H9 (cell line): ENCODE data around the gene MID1. TPM values are rescaled to one million over a fixed set of nuclear protein-coding genes. Genes with fewer than 3 reads are reported as not detected.

ENCODE experiments used
- DNase-seq: peaks from one replicate; pipeline ENCODE4 v3.0.0-alpha.2; 2017
- H2AFZ ChIP-seq: one replicate; pipeline ENCODE4 v1.6.1; 2013; ENCODE audit warnings: mild to moderate bottlenecking, low read length, control low read depth, moderate library complexity
- H2AK5ac ChIP-seq: 2 replicates; pipeline ENCODE4 v1.6.1; 2013; ENCODE audit warnings: low read length, control low read depth, mixed read lengths; ENCODE audit not compliant: insufficient read length
- H2BK120ac ChIP-seq: one replicate; pipeline ENCODE4 v1.6.1; 2013; ENCODE audit warnings: low read depth, mild to moderate bottlenecking, low read length, control low read depth, inconsistent platforms; ENCODE audit not compliant: poor library complexity, severe bottlenecking
- H2BK12ac ChIP-seq: 2 replicates; pipeline ENCODE4 v1.6.1; 2013; ENCODE audit warnings: low read length, control low read depth, mixed read lengths, low read depth; ENCODE audit not compliant: insufficient read length
- H2BK15ac ChIP-seq: 2 replicates; pipeline ENCODE4 v1.6.1; 2013; ENCODE audit warnings: low read depth, low read length, control low read depth
- H2BK20ac ChIP-seq: one replicate; pipeline ENCODE4 v1.6.1; 2013; ENCODE audit warnings: low read depth, mild to moderate bottlenecking, low read length, control low read depth, inconsistent platforms; ENCODE audit not compliant: poor library complexity, severe bottlenecking
- H2BK5ac ChIP-seq: 2 replicates; pipeline ENCODE4 v1.6.1; 2013; ENCODE audit warnings: low read length, control low read depth, mixed read lengths; ENCODE audit not compliant: insufficient read length
- H3K14ac ChIP-seq: 2 replicates; pipeline ENCODE4 v1.6.1; 2013; ENCODE audit warnings: low read length, control low read depth; ENCODE audit not compliant: insufficient read depth
- H3K18ac ChIP-seq: 2 replicates; pipeline ENCODE4 v1.6.1; 2013; ENCODE audit warnings: low read depth, mild to moderate bottlenecking, mixed read lengths, low read length, control low read depth; ENCODE audit not compliant: insufficient read length
- H3K23ac ChIP-seq: 2 replicates; pipeline ENCODE4 v1.6.1; 2013; ENCODE audit warnings: low read length, control low read depth, mixed read lengths, low read depth; ENCODE audit not compliant: insufficient read length
- H3K23me2 ChIP-seq: 2 replicates; pipeline ENCODE4 v1.6.1; 2013; ENCODE audit warnings: low read depth, mild to moderate bottlenecking, mixed read lengths, low read length, control low read depth; ENCODE audit not compliant: insufficient read length, poor library complexity, severe bottlenecking
- H3K27ac ChIP-seq: 2 replicates; pipeline ENCODE4 v1.5.1; 2013; ENCODE audit warnings: low read length, control low read depth, mixed read lengths, low read depth; ENCODE audit not compliant: insufficient read length
- H3K27me3 ChIP-seq: 2 replicates; pipeline ENCODE4 v1.6.1; 2013; ENCODE audit warnings: low read length, control low read depth, inconsistent platforms; ENCODE audit not compliant: insufficient read depth
- H3K4ac ChIP-seq: 2 replicates; pipeline ENCODE4 v1.6.1; 2013; ENCODE audit warnings: low read depth, mild to moderate bottlenecking, control low read depth, inconsistent platforms, low read length, moderate library complexity
- H3K4me1 ChIP-seq: 2 replicates; pipeline ENCODE4 v1.6.1; 2013; ENCODE audit warnings: low read length, control low read depth, inconsistent platforms; ENCODE audit not compliant: insufficient read depth
- H3K4me2 ChIP-seq: 2 replicates; pipeline ENCODE4 v1.6.1; 2013; ENCODE audit warnings: low read length, control low read depth, mixed read lengths; ENCODE audit not compliant: insufficient read length, insufficient read depth
- H3K56ac ChIP-seq: 2 replicates; pipeline ENCODE4 v1.6.1; 2013; ENCODE audit warnings: low read depth, mild to moderate bottlenecking, mixed read lengths, low read length, control low read depth; ENCODE audit not compliant: insufficient read length
- H3K79me1 ChIP-seq: 2 replicates; pipeline ENCODE4 v1.6.1; 2013; ENCODE audit warnings: low read depth, mild to moderate bottlenecking, moderate library complexity, low read length, control low read depth, inconsistent platforms; ENCODE audit not compliant: insufficient read depth, poor library complexity, severe bottlenecking
- H3K79me2 ChIP-seq: 2 replicates; pipeline ENCODE4 v1.6.1; 2013; ENCODE audit warnings: low read length, control low read depth, inconsistent platforms; ENCODE audit not compliant: insufficient read depth
- H3K9ac ChIP-seq: 2 replicates; pipeline ENCODE4 v1.6.1; 2013; ENCODE audit warnings: low read length, control low read depth, mixed read lengths; ENCODE audit not compliant: insufficient read length; ENCODE audit errors: extremely low read depth
- H3K9me3 ChIP-seq: one replicate; pipeline ENCODE4 v1.6.1; 2013; ENCODE audit warnings: low read depth, low read length, inconsistent platforms; ENCODE audit not compliant: control insufficient read depth
- H3T11ph ChIP-seq: one replicate; pipeline ENCODE4 v1.6.1; 2013; ENCODE audit warnings: mild to moderate bottlenecking, low read length, control low read depth, inconsistent platforms
- H4K20me1 ChIP-seq: one replicate; pipeline ENCODE4 v1.6.1; 2013; ENCODE audit not compliant: control insufficient read depth, insufficient read length, insufficient read depth
- H4K5ac ChIP-seq: 2 replicates; pipeline ENCODE4 v1.6.1; 2013; ENCODE audit warnings: low read depth, mild to moderate bottlenecking, mixed read lengths, low read length, control low read depth; ENCODE audit not compliant: insufficient read length
- H4K8ac ChIP-seq: replicated peaks from 2 replicates; pipeline ENCODE4 v1.6.1; 2013; ENCODE audit warnings: low read length, control low read depth, mixed read lengths, low read depth; ENCODE audit not compliant: insufficient read length
- H4K91ac ChIP-seq: 2 replicates; pipeline ENCODE4 v1.6.1; 2013; ENCODE audit warnings: low read depth, mild to moderate bottlenecking, moderate library complexity, mixed read lengths, low read length, control low read depth; ENCODE audit not compliant: insufficient read length
- H3K27ac Mint-ChIP-seq, 3 experiments: 2 replicates in 2 of 3; 3 replicates in 1 of 3; pipeline ENCODE4 v1.8.0; 2020 to 2021; ENCODE audit warnings: mixed read lengths in 3 of 3, mild to moderate bottlenecking in 1 of 3, moderate library complexity in 1 of 3
- H3K27me3 Mint-ChIP-seq: 2 replicates; pipeline ENCODE4 v1.8.0; 2021; ENCODE audit warnings: low read depth, mild to moderate bottlenecking, moderate library complexity, mixed read lengths
- H3K36me3 Mint-ChIP-seq, 3 experiments: 2 replicates in 2 of 3; 3 replicates in 1 of 3; pipeline ENCODE4 v1.8.0; 2020 to 2021; ENCODE audit warnings: low read depth in 3 of 3, mixed read lengths in 3 of 3; ENCODE audit not compliant: insufficient read depth in 1 of 3
- H3K4me1 Mint-ChIP-seq, 2 experiments: 2 replicates each; pipeline ENCODE4 v1.8.0; 2020; ENCODE audit warnings: mixed read lengths in 2 of 2
- H3K4me3 Mint-ChIP-seq, 2 experiments: 2 replicates in 1 of 2; 3 replicates in 1 of 2; pipeline ENCODE4 v1.8.0; 2020 to 2021; ENCODE audit warnings: mild to moderate bottlenecking in 2 of 2, mixed read lengths in 2 of 2, moderate library complexity in 1 of 2
- H3K9me3 Mint-ChIP-seq, 2 experiments: 2 replicates in 1 of 2; 3 replicates in 1 of 2; pipeline ENCODE4 v1.8.0; 2020; ENCODE audit warnings: mild to moderate bottlenecking in 2 of 2, mixed read lengths in 2 of 2, moderate library complexity in 1 of 2
- CTCF ChIP-seq: fragments of 200-600 bp; sonication (generic); conservative IDR thresholded peaks from 3 replicates; pipeline ENCODE4 v1.8.0; 2021; ENCODE audit warnings: antibody characterized with exemption, mild to moderate bottlenecking
- WGBS: extraction: QIAGEN DNeasy Blood & Tissue Kit; methylation state at CpG from one replicate; pipeline ENCODE4 v1.1.7; 2013; ENCODE audit warnings: missing lambda C conversion rate, low lambda C conversion rate, mixed read lengths; ENCODE audit not compliant: insufficient read length; ENCODE audit errors: extremely low coverage; 5-methylcytosine and 5-hydroxymethylcytosine counted together
- total RNA-seq: library from RNA; stranded (reverse); gene quantifications from 2 replicates; pipeline ENCODE4 v1.2.1, GENCODE V29; 2021

MID1 gene
- total RNA-seq, 1 experiment from 2014 or later, result 32.9 TPM

DNA sequence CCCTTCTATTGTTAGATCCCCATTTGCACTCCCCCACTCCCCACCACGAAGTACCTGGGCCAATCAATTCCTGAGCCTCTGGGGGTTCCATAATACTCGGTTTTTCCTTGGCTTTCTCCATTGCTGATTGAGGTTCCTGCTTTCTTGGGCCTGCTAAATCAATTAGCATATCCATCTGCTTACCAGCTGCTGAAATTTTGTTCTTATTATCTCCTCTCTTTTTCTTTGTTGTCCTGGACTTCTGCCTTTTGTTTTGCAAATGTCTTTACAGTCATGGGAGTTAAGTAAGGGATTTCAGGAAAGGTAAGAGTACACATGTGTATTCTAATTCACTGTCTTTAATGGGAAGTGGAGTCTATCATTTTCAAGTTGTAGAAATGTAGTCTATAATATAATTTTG lies 222.2 kb downstream of the MID1 start:
- no peak for DNase-seq
- Mint-ChIP-seq H3K4me1 (peaks cover 8 to 20% of the 10 kb centered on the region in 2 experiments), H3K27ac (no peak overlapping the region), H3K9me3 (peaks cover 41 to 49% of the 10 kb centered on the region in 2 experiments), H3K27me3 (peaks cover 2% of the 10 kb centered on the region), H3K4me3 (no peak overlapping the region), H3K36me3 (peaks cover 0 to 9% (median 0%) of the 10 kb centered on the region in 3 experiments; a peak in 3 of 7 replicates)
- Histone ChIP-seq H3K79me1 (no peaks in the 10 kb centered on the region), H4K5ac (no peak overlapping the region), H2BK5ac (no peak overlapping the region), H3K27ac (no peak overlapping the region), H3K27me3 (no peaks in the 10 kb centered on the region), H3T11ph (no peak overlapping the region), H3K4me1 (peaks cover 10% of the 10 kb centered on the region; the same call in 1 of the 2 replicates), H2BK20ac (no peak overlapping the region), H3K9ac (no peak overlapping the region), H2AFZ (no peak overlapping the region), H3K4me2 (no peak overlapping the region), H3K9me3 (peaks cover 8% of the 10 kb centered on the region), H2BK15ac (no peak overlapping the region), H4K20me1 (no peaks in the 10 kb centered on the region), H3K23ac (no peak overlapping the region), H4K8ac (no peak overlapping the region), H2BK120ac (no peak overlapping the region), H3K14ac (no peak overlapping the region), H3K56ac (no peak overlapping the region), H3K79me2 (no peaks in the 10 kb centered on the region), H3K4ac (no peak overlapping the region), H2BK12ac (no peak overlapping the region), H4K91ac (no peak overlapping the region), H2AK5ac (no peak overlapping the region), H3K23me2 (no peaks in the 10 kb centered on the region), H3K18ac (no peak overlapping the region)
- no CpG with 5 or more reads among the region's 2 CpGs for whole genome bisulfite sequencing
- no peak for TF ChIP-seq CTCF
